HepG2 (cell line): ENCODE data around the gene TERC. TPM values are rescaled to one million over a fixed set of nuclear protein-coding genes. Genes with fewer than 3 reads are reported as not detected.

ENCODE experiments used
- ATAC-seq: fragments of 200-7000 bp; cut with Tn5 transposase; 3 replicates; pipeline ENCODE4 v1.9.1; 2020; ENCODE audit warnings: mild to moderate bottlenecking, moderate library complexity
- BruUV-seq: library from RNA; stranded (reverse); fragments of 400-500 nt; replicated peaks from 2 replicates; lab custom pipeline; 2021; lab: Mats Ljungman, UMichigan
- CTCF ChIA-PET: fragments of 300-600 bp; formaldehyde crosslinking; extraction: SDS; loops from one replicate; lab custom pipeline; 2021; ENCODE audit warnings: low total read pairs, inconsistent platforms, low intra/inter-chr PET ratio; lab: Yijun Ruan, JAX
- POLR2A ChIA-PET: fragments of 350-600 bp; sonication (Branson Sonifier 250); formaldehyde crosslinking; loops from one replicate; lab custom pipeline; 2020; ENCODE audit warnings: antibody characterized with exemption, inconsistent platforms; lab: Yijun Ruan, JAX
- DNase-seq: peaks from one replicate; pipeline ENCODE4 v3.0.0-alpha.2; 2015; ENCODE audit warnings: low spot score
- FAIRE-seq: peaks from 3 replicates; lab custom pipeline; 2011; peaks lifted over from hg19 to GRCh38; lab: Jason Lieb, UNC
- H2AFZ ChIP-seq: one replicate; pipeline ENCODE4 v1.6.1; 2011; ENCODE audit warnings: low read length, inconsistent platforms
- H3K27ac ChIP-seq: fragments of 300-600 bp; 3 replicates; pipeline ENCODE4 v1.8.0; 2011; ENCODE audit warnings: mixed run types, mild to moderate bottlenecking, mixed read lengths, low read length, inconsistent platforms; ENCODE audit not compliant: insufficient read depth; ENCODE audit errors: extremely low read length
- H3K27me3 ChIP-seq, 2 experiments: fragments of 200-600 bp in 1 of 2; 2 replicates in 1 of 2; 3 replicates in 1 of 2; pipeline versions ENCODE4 v1.6.0 to v1.8.0; 2011; ENCODE audit warnings: low read length in 2 of 2, mild to moderate bottlenecking in 2 of 2, moderate library complexity in 2 of 2, inconsistent platforms in 1 of 2; ENCODE audit not compliant: insufficient read depth in 2 of 2, control insufficient read depth in 1 of 2
- H3K36me3 ChIP-seq, 2 experiments: fragments of 200-600 bp in 1 of 2; replicated peaks in 1 of 2; 2 replicates in 1 of 2; 3 replicates in 1 of 2; pipeline versions ENCODE4 v1.5.1 to v1.8.0; 2011; ENCODE audit warnings: low read length in 2 of 2, inconsistent platforms in 1 of 2; ENCODE audit not compliant: insufficient read depth in 2 of 2, control insufficient read depth in 1 of 2
- H3K4me1 ChIP-seq: 2 replicates; pipeline ENCODE4 v1.5.1; 2012; ENCODE audit warnings: low read length, inconsistent platforms; ENCODE audit not compliant: insufficient read depth
- H3K4me2 ChIP-seq: 2 replicates; pipeline ENCODE4 v1.6.0; 2011; ENCODE audit warnings: low read depth, low read length, inconsistent platforms
- H3K4me3 ChIP-seq, 3 experiments: fragments of 200-600 bp in 1 of 3; sonication (generic), shearing (Covaris generic) in 1 of 3; replicated peaks in 1 of 3; 2 replicates each; pipeline ENCODE4 v1.5.1; 2011 to 2016; ENCODE audit warnings: low read length in 3 of 3, inconsistent platforms in 2 of 3, low read depth in 2 of 3, mild to moderate bottlenecking in 2 of 3, control low read depth in 1 of 3, mixed read lengths in 1 of 3; ENCODE audit not compliant: insufficient read depth in 1 of 3
- H3K79me2 ChIP-seq: one replicate; pipeline ENCODE4 v1.6.1; 2011; ENCODE audit warnings: low read length, inconsistent platforms; ENCODE audit not compliant: insufficient read depth
- H3K9ac ChIP-seq: 2 replicates; pipeline ENCODE4 v1.6.0; 2011; ENCODE audit warnings: mild to moderate bottlenecking, low read depth, low read length, inconsistent platforms; ENCODE audit not compliant: insufficient read depth
- H3K9me3 ChIP-seq: 2 replicates; pipeline ENCODE4 v1.5.1; 2012; ENCODE audit warnings: mild to moderate bottlenecking, low read length
- H4K20me1 ChIP-seq: 2 replicates; pipeline ENCODE4 v1.6.0; 2011; ENCODE audit warnings: inconsistent platforms, mild to moderate bottlenecking, low read length, moderate library complexity; ENCODE audit not compliant: insufficient read depth
- ATF7 ChIP-seq, 2 experiments: fragments of 450-650 bp in 1 of 2; sonication (generic) in 1 of 2; formaldehyde crosslinking in 1 of 2; IDR thresholded peaks; 2 replicates each; pipeline versions ENCODE4 v1.4.0 to v1.6.1; 2016 to 2020; ENCODE audit warnings: antibody characterized with exemption in 1 of 2, mild to moderate bottlenecking in 1 of 2, missing genetic modification reagents in 1 of 2
- FLYWCH1 ChIP-seq: sonication (generic); formaldehyde crosslinking; IDR thresholded peaks from 2 replicates; pipeline ENCODE4 v1.8.1; 2023; ENCODE audit warnings: mild to moderate bottlenecking, missing genetic modification reagents
- GLI4 ChIP-seq: sonication (generic); formaldehyde crosslinking; IDR thresholded peaks from 2 replicates; pipeline ENCODE4 v1.5.1; 2020; ENCODE audit warnings: missing genetic modification reagents, mild to moderate bottlenecking, moderate library complexity, borderline replicate concordance
- HDAC2 ChIP-seq: sonication (generic); formaldehyde crosslinking; IDR thresholded peaks from 2 replicates; pipeline ENCODE4 v1.4.0; 2020; ENCODE audit warnings: missing genetic modification reagents
- MAFF ChIP-seq: IDR thresholded peaks from 2 replicates; pipeline ENCODE4 v1.6.1; 2011; ENCODE audit warnings: low read depth, low read length, improper control_type of control experiment
- MAFK ChIP-seq, 2 experiments: IDR thresholded peaks in 1 of 2; conservative IDR thresholded peaks in 1 of 2; 2 replicates each; pipeline ENCODE4 v1.6.1; 2011; ENCODE audit warnings: improper control_type of control experiment in 2 of 2, low read length in 2 of 2
- NFKBIZ ChIP-seq: IDR thresholded peaks from 2 replicates; pipeline ENCODE4 v1.6.1; 2018; ENCODE audit warnings: missing genetic modification reagents, missing compliant biosample characterization
- TCF7L2 ChIP-seq: IDR thresholded peaks from 2 replicates; pipeline ENCODE4 v1.6.1; 2011; ENCODE audit warnings: mild to moderate bottlenecking, low read depth, low read length, moderate library complexity
- ZFP37 ChIP-seq: sonication (generic); formaldehyde crosslinking; IDR thresholded peaks from 2 replicates; pipeline ENCODE4 v1.4.0; 2020; ENCODE audit warnings: missing genetic modification reagents, borderline replicate concordance
- ZNF468 ChIP-seq: sonication (generic); formaldehyde crosslinking; IDR thresholded peaks from 2 replicates; pipeline ENCODE4 v1.8.0; 2022; ENCODE audit warnings: mild to moderate bottlenecking, moderate library complexity, missing genetic modification reagents
- ZNF619 ChIP-seq: sonication (generic); formaldehyde crosslinking; IDR thresholded peaks from 2 replicates; pipeline ENCODE4 v1.4.0; 2020; ENCODE audit warnings: mild to moderate bottlenecking, missing genetic modification reagents
- ZNF749 ChIP-seq: sonication (generic); formaldehyde crosslinking; IDR thresholded peaks from 2 replicates; pipeline ENCODE4 v1.8.0; 2022; ENCODE audit warnings: mild to moderate bottlenecking, missing genetic modification reagents, moderate library complexity, borderline replicate concordance
- WGBS: methylation state at CpG from one replicate; pipeline ENCODE4 v1.1.6; 2017; ENCODE audit warnings: low lambda C conversion rate; 5-methylcytosine and 5-hydroxymethylcytosine counted together
- in situ Hi-C: cut with HindIII; loops from 2 replicates; pipeline ENCODE4 v1.10.0; 2017; ENCODE audit warnings: low pct_unique_long_range_greater_than_20kb; ENCODE audit not compliant: extremely low pct_ligation_motif_present
- intact Hi-C: fragments of 100-400 bp; cut with micrococcal nuclease; formaldehyde crosslinking; loops from one replicate; pipeline ENCODE4 v1.10.0; 2022; ENCODE audit not compliant: unreplicated experiment
- polyA plus RNA-seq, 8 experiments: library from polyadenylated mRNA; depleted of rRNA in 3 of 8; stranded (reverse) in 7 of 8; unstranded in 1 of 8; fragments of >200 nt; fragmentation: Illumina TruSeq in 4 of 8; extraction: Trizol in 4 of 8; gene quantifications; 2 replicates each; pipeline versions ENCODE4 v1.2.1 to v1.2.3, GENCODE V29; 2011 to 2016; ENCODE audit warnings: low read depth in 4 of 8, missing spikeins in 1 of 8, mixed read lengths in 1 of 8; ENCODE audit not compliant: insufficient read depth in 1 of 8
- total RNA-seq, 5 experiments: library from RNA; depleted of rRNA; stranded (reverse); fragments of >200 nt; fragmentation: Illumina TruSeq; extraction: Trizol; gene quantifications; 2 replicates each; pipeline ENCODE4 v1.2.3, GENCODE V29; 2016; ENCODE audit warnings: low read depth in 1 of 5
- TF ChIP-seq, protein P1 (sequence below): sonication (generic); formaldehyde crosslinking; IDR thresholded peaks from 2 replicates; pipeline ENCODE4 v1.9.0; 2021; ENCODE audit warnings: missing genetic modification reagents, mild to moderate bottlenecking, borderline replicate concordance

The TERC gene
- total and polyA plus RNA-seq, 2 of the 13 experiments (the other 11 are each of a cell fraction or from before 2014, with no cell fraction given): 1.3 to 74.6 TPM

DNA sequence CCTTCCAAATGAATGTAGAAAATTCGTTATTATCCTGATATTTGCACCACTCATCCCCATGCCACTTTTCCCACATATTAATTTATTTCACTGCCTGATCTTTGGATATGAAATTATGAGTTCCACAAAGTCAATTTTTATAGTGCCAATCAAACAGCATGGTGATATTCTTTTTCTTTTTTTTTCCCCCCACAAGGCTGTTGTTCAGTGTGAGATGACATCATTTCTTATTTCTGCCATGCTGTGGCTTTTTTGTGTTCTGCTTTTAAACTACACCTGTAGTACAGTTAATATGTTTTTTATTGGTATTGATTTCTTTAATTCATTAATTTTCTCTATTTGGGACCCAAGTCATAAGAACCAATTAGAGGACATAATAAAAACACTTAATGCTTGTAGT, 22.9 kb upstream of the TERC start:
- H4K20me1 ChIP-seq: no peaks in the 10 kb centered on the region
- no peak overlapping the region for H3K4me2 ChIP-seq
- DNase-seq (no peak), FAIRE-seq (no peak), ATAC-seq (no peak)
- no TSS peak for BruUV-seq
- intact Hi-C loops: no loop called here
- no peaks in the 10 kb centered on the region for H3K79me2 ChIP-seq
- ChIA-PET CTCF (no interaction called here), POLR2A (no interaction called here)
- H3K9ac ChIP-seq: no peak overlapping the region
- in situ Hi-C loops: no loop called here
- peaks cover 0 to 25% of the 10 kb centered on the region in 2 experiments; a peak in 4 of 5 replicates for H3K36me3 ChIP-seq
- no peaks in the 10 kb centered on the region for H3K4me1 ChIP-seq
- H3K4me3 ChIP-seq: no peak overlapping the region
- no peak for TF ChIP-seq ZFP37
- TF ChIP-seq ZNF619 (CRISPR knock-in tag): no peak
- peak; percentile 78 for TF ChIP-seq ATF7 (IDR thresholded peaks at IDR 0.05)
- TF ChIP-seq ATF7 (CRISPR knock-in tag; IDR thresholded peaks at IDR 0.05): no peak
- no peak overlapping the region for H3K27ac ChIP-seq
- H3K9me3 ChIP-seq: no peaks in the 10 kb centered on the region
- WGBS: 88% methylated on average over 1 of the region's 1 CpG
- H2AFZ ChIP-seq: no peak overlapping the region
- H3K27me3 ChIP-seq: no peaks in the 10 kb centered on the region

DNA sequence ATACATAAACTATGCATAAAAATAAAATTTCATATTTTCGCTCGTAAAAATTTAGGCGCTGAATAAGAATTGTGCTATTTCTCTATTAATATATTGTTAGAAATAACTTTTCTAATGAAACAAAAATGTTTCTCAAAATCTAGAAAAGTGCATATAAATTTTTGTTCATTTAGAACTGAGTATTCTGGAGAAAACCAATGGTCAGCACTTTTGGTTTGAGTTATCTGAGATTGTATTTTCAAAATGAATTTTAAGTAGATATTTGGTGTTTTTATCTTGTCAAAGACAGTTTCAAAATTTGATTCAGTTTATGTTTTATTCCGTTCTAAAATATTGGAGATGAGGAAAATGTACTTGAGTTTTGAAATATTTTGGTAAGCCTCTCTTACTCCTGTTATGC, 22.3 kb upstream of the TERC start:
- Histone ChIP-seq H3K9ac (no peak overlapping the region), H4K20me1 (no peaks in the 10 kb centered on the region), H3K4me2 (no peak overlapping the region), H3K4me3 (no peak overlapping the region), H3K27ac (no peak overlapping the region), H2AFZ (no peak overlapping the region), H3K4me1 (no peaks in the 10 kb centered on the region), H3K79me2 (no peaks in the 10 kb centered on the region), H3K36me3 (peaks cover 0 to 27% of the 10 kb centered on the region in 2 experiments; a peak in 4 of 5 replicates), H3K9me3 (no peaks in the 10 kb centered on the region), H3K27me3 (no peaks in the 10 kb centered on the region)
- no peak for FAIRE-seq
- intact Hi-C loops: no loop called here
- POLR2A ChIA-PET: no interaction called here
- 96% methylated on average over 4 of the region's 4 CpGs for WGBS
- BruUV-seq: no TSS peak
- no peak for TF ChIP-seq FLYWCH1 (CRISPR knock-in tag)
- peak; percentile 67; the same call in 1 of the 2 replicates for TF ChIP-seq MAFF
- TF ChIP-seq, protein P1, sequence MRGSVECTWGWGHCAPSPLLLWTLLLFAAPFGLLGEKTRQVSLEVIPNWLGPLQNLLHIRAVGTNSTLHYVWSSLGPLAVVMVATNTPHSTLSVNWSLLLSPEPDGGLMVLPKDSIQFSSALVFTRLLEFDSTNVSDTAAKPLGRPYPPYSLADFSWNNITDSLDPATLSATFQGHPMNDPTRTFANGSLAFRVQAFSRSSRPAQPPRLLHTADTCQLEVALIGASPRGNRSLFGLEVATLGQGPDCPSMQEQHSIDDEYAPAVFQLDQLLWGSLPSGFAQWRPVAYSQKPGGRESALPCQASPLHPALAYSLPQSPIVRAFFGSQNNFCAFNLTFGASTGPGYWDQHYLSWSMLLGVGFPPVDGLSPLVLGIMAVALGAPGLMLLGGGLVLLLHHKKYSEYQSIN (CRISPR knock-in tag): no peak
- no peak for TF ChIP-seq HDAC2 (CRISPR knock-in tag)
- peak; percentile 59 to 84; a peak in 3 of 4 replicates for TF ChIP-seq MAFK (conservative IDR thresholded peaks at IDR 0.05 in 1 of 2, IDR thresholded peaks at IDR 0.05 in 1 of 2; ENCODE audit: low read length in 2 of 2)
- TF ChIP-seq ZNF468 (CRISPR knock-in tag): no peak
- no peak for TF ChIP-seq NFKBIZ (CRISPR knock-in tag)
- TF ChIP-seq TCF7L2: no peak
- no peak for TF ChIP-seq ZNF749 (CRISPR knock-in tag)
- no peak for TF ChIP-seq GLI4
- no peak for ATAC-seq
- in situ Hi-C loops: no loop called here
- CTCF ChIA-PET: no interaction called here
- no peak for DNase-seq
